KG1 (cell line): ENCODE results near the gene DNAJC3.
"Not testable (repeated sequence)": the region's sequence is repeated elsewhere in the genome, so short reads cannot be mapped to it uniquely, and the experiment has no call there.

Source experiments
- DNase-seq: peaks from one replicate; lab custom pipeline; 2025; lab: John Stamatoyannopoulos, UW

Gene DNAJC3

GRCh38 chr13:95714142-95714832, 37.3 kb downstream of the DNAJC3 start:
- DNase-seq: no peak

GRCh38 chr13:95716231-95716630, 39.3 kb downstream of the DNAJC3 start:
- DNase-seq: no peak

- no peak for DNase-seq
These were observed 45.3 kb downstream of the DNAJC3 start for GRCh38 chr13:95722241-95722640.

- no peak for DNase-seq
These were observed 46.5 kb downstream of the DNAJC3 start for GRCh38 chr13:95723438-95723837.

GRCh38 chr13:95724252-95724651, 47.3 kb downstream of the DNAJC3 start:
- DNase-seq: no peak

- DNase-seq: no peak
These were observed 49.9 kb downstream of the DNAJC3 start for GRCh38 chr13:95726876-95727275.

GRCh38 chr13:95728957-95729356, 52.0 kb downstream of the DNAJC3 start:
- DNase-seq: no peak

GRCh38 chr13:95734124-95734523, 57.2 kb downstream of the DNAJC3 start:
- DNase-seq: no peak

- not testable (repeated sequence) for DNase-seq
These were observed 63.4 kb downstream of the DNAJC3 start for GRCh38 chr13:95740071-95740978.

GRCh38 chr13:95740979-95741320, 64.0 kb downstream of the DNAJC3 start:
- DNase-seq: no peak

- DNase-seq: no peak
These were observed 64.9 kb downstream of the DNAJC3 start for GRCh38 chr13:95741584-95742563.

GRCh38 chr13:95743192-95743591, 66.3 kb downstream of the DNAJC3 start:
- no peak for DNase-seq

- no peak for DNase-seq
These were observed 68.3 kb downstream of the DNAJC3 start for GRCh38 chr13:95745289-95745688.

- DNase-seq: no peak
These were observed 68.8 kb downstream of the DNAJC3 start for GRCh38 chr13:95745752-95746151.

GRCh38 chr13:95749545-95749944, 72.6 kb downstream of the DNAJC3 start:
- DNase-seq: no peak

GRCh38 chr13:95752677-95753076, 75.7 kb downstream of the DNAJC3 start:
- no peak for DNase-seq

- DNase-seq: no peak
These were observed 77.1 kb downstream of the DNAJC3 start for GRCh38 chr13:95754069-95754468.

- no peak for DNase-seq
These were observed 79.1 kb downstream of the DNAJC3 start for GRCh38 chr13:95756072-95756471.

- DNase-seq: not testable (repeated sequence)
These were observed 85.7 kb downstream of the DNAJC3 start for GRCh38 chr13:95762626-95763025.

GRCh38 chr13:95763601-95764000, 86.7 kb downstream of the DNAJC3 start:
- no peak for DNase-seq

- no peak for DNase-seq
These were observed 95.0 kb downstream of the DNAJC3 start for GRCh38 chr13:95771905-95772304.

- DNase-seq: no peak
These were observed 102.6 kb downstream of the DNAJC3 start for GRCh38 chr13:95779522-95779921.
